Ishikawa (cell line): ENCODE results near the gene CDKN2AIP.

Experiments used
- EGR1 ChIP-seq: IDR thresholded peaks from 2 replicates; pipeline ENCODE4 v1.6.1; 2012
- RAD21 ChIP-seq: IDR thresholded peaks from 2 replicates; pipeline ENCODE4 v1.6.1; 2012; ENCODE audit warnings: low read depth
- TF ChIP-seq, protein P1 (sequence below): IDR thresholded peaks from 2 replicates; pipeline ENCODE4 v1.6.1; 2012; ENCODE audit warnings: low read depth, mild to moderate bottlenecking

DNA sequence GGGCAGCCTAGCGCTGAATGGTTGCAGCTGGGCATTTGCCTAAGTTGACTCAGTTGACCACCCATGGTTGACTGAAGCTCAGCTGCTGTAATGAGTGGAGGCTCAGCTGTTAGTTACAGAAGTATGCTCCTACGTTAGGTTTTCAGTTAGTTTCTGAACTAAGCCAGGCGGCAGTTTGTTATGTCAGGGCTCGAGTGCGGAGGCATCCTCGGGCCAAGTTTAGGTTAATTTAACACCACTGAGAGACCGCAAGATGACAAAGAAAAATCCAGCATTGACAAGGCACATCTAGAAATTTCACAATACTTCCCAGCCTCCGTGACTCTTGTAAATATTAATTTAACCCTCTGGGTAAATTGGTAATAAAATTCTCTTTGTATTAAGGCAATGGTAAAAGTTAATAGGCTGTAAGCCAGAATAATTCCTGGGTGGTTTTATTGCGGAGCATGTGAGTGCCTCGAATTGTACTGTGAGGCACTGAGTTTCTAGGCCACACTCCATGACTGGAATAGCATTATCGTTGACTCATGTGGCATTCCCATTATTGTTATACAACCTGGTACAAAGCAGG is 33.1 kb upstream of the CDKN2AIP start:
- no peak for TF ChIP-seq RAD21
- TF ChIP-seq, protein P1, sequence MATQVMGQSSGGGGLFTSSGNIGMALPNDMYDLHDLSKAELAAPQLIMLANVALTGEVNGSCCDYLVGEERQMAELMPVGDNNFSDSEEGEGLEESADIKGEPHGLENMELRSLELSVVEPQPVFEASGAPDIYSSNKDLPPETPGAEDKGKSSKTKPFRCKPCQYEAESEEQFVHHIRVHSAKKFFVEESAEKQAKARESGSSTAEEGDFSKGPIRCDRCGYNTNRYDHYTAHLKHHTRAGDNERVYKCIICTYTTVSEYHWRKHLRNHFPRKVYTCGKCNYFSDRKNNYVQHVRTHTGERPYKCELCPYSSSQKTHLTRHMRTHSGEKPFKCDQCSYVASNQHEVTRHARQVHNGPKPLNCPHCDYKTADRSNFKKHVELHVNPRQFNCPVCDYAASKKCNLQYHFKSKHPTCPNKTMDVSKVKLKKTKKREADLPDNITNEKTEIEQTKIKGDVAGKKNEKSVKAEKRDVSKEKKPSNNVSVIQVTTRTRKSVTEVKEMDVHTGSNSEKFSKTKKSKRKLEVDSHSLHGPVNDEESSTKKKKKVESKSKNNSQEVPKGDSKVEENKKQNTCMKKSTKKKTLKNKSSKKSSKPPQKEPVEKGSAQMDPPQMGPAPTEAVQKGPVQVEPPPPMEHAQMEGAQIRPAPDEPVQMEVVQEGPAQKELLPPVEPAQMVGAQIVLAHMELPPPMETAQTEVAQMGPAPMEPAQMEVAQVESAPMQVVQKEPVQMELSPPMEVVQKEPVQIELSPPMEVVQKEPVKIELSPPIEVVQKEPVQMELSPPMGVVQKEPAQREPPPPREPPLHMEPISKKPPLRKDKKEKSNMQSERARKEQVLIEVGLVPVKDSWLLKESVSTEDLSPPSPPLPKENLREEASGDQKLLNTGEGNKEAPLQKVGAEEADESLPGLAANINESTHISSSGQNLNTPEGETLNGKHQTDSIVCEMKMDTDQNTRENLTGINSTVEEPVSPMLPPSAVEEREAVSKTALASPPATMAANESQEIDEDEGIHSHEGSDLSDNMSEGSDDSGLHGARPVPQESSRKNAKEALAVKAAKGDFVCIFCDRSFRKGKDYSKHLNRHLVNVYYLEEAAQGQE, result no peak
- no peak for TF ChIP-seq EGR1
